Motor neuron (in vitro differentiated cells): ENCODE data around the gene GDAP2. TPM values are rescaled to one million over a fixed set of nuclear protein-coding genes. Genes with fewer than 3 reads are reported as not detected.
A peak's percentile ranks its signal among the peaks of the same experiment; 100 is the strongest.

ENCODE experiments used
- ATAC-seq, 8 experiments: fragments of 200-7000 bp; cut with Tn5 transposase; replicated peaks in 6 of 8; 2 replicates each; pipeline ENCODE4 v1.8.0; 2021; ENCODE audit warnings: mild to moderate bottlenecking in 8 of 8, moderate library complexity in 8 of 8
- H3K27ac ChIP-seq, 2 donors: fragments of 250-450 bp; sonication (Bioruptor Pico); 2 replicates each; pipeline ENCODE4 v1.9.0; 2021; ENCODE audit warnings: antibody characterized with exemption in 2 of 2, mild to moderate bottlenecking in 2 of 2, moderate library complexity in 1 of 2
- H3K4me1 ChIP-seq, 2 donors: fragments of 250-450 bp; sonication (Bioruptor Pico); replicated peaks in 1 of 2; 2 replicates each; pipeline ENCODE4 v1.6.1; 2021; ENCODE audit warnings: antibody characterized with exemption in 2 of 2, mild to moderate bottlenecking in 2 of 2, moderate library complexity in 1 of 2
- H3K4me3 ChIP-seq, 5 donors: fragments of 250-450 bp; sonication (Bioruptor Pico); 2 replicates each; pipeline ENCODE4 v1.9.0; 2021; ENCODE audit warnings: antibody characterized with exemption in 5 of 5, mild to moderate bottlenecking in 5 of 5, moderate library complexity in 4 of 5
- WGBS, 10 experiments: fragments of 450-650 bp; shearing (Covaris generic); methylation state at CpG; one replicate each; pipeline ENCODE4 v1.0.0; 2022; 5-methylcytosine and 5-hydroxymethylcytosine counted together
- in situ Hi-C, 9 experiments: fragments of 400-800 bp; cut with MboI; loops; one replicate each; pipeline ENCODE4 v1.15.0; 2021; ENCODE audit warnings: low sequenced_read_pairs in 9 of 9, low pct_unique_long_range_greater_than_20kb in 2 of 9; ENCODE audit not compliant: unreplicated experiment in 9 of 9
- total RNA-seq, 8 experiments: library from RNA; unstranded; fragments of 300-600 nt; gene quantifications; 2 replicates each; pipeline versions ENCODE4 v1.2.3 to v1.2.4, GENCODE V29; 2022

GDAP2 gene
- 10 to 100 TPM; 21.2 to 38.1 (median 26.4) TPM for total RNA-seq

GRCh38 chr1:117929343-117930172 is at the start of gene GDAP2, which contains the start of gene WDR3:
Gene GDAP2, minus strand, starts transcription at chr1:117929621. Its CDS starts 9,264 bp downstream, at chr1:117920357.
Gene WDR3, plus strand, starts transcription at chr1:117929739. Its CDS starts 3,581 bp downstream, at chr1:117933320.
- H3K27ac ChIP-seq, result peak within 1 kb of the TSS; percentile 74 to 85
- 0 to 2% (median 0%) methylated on average over 1 to 31 of the region's 64 CpGs; no CpG with 5 or more reads in 2 of the 10 experiments for WGBS, 10 experiments
- in situ Hi-C loops, result no loop called here
- ATAC-seq, result peak; percentile 84 to 95 (median 93)
- H3K4me3 ChIP-seq, result peak within 1 kb of the TSS; percentile 69 to 93 (median 84)
- peaks cover 14 to 28% of the 10 kb centered on the region in 2 donors for H3K4me1 ChIP-seq

- peaks cover 0 to 2% of the 10 kb centered on the region in 2 donors for H3K4me1 ChIP-seq
- WGBS, 10 experiments, result 40 to 100% (median 84%) methylated on average over 1 to 3 of the region's 3 CpGs; no CpG with 5 or more reads in 4 of the 10 experiments
- no peak overlapping the region for H3K27ac ChIP-seq
- no peak overlapping the region for H3K4me3 ChIP-seq
- in situ Hi-C loops, result no loop called here
- no peak for ATAC-seq
Measured at GRCh38 chr1:117976381-117976780, 47.0 kb upstream of the GDAP2 start.

GRCh38 chr1:117971777-117972176 is 42.4 kb upstream of the GDAP2 start:
- ATAC-seq, result no peak
- Histone ChIP-seq H3K27ac (no peak overlapping the region), H3K4me3 (no peak overlapping the region), H3K4me1 (peaks cover 0 to 12% of the 10 kb centered on the region in 2 donors)
- in situ Hi-C loops, result no loop called here

GRCh38 chr1:117970252-117970651 is 40.8 kb upstream of the GDAP2 start:
- Histone ChIP-seq H3K4me1 (peaks cover 0 to 10% of the 10 kb centered on the region in 2 donors), H3K4me3 (no peak overlapping the region), H3K27ac (no peak overlapping the region)
- ATAC-seq, result peak in 5 of 8 experiments; percentile 47 to 82 (median 65)
- 22 to 84% (median 51%) methylated on average over 1 to 9 of the region's 9 CpGs; no CpG with 5 or more reads in 1 of the 10 experiments for WGBS, 10 experiments
- in situ Hi-C loops, result no loop called here

GRCh38 chr1:117967881-117968280 is 38.5 kb upstream of the GDAP2 start:
- H3K27ac ChIP-seq, result no peak overlapping the region
- WGBS, 10 experiments, result 0 to 67% (median 0%) methylated on average over 1 of the region's 1 CpG; no CpG with 5 or more reads in 3 of the 10 experiments
- in situ Hi-C loops, result no loop called here

GRCh38 chr1:117967477-117967876 is 38.1 kb upstream of the GDAP2 start:
- no peak overlapping the region for H3K27ac ChIP-seq
- H3K4me1 ChIP-seq, result peaks cover 0 to 10% of the 10 kb centered on the region in 2 donors
- in situ Hi-C loops, result no loop called here
- whole genome bisulfite sequencing, 10 experiments, result 28 to 73% (median 53%) methylated on average over 4 of the region's 4 CpGs; no CpG with 5 or more reads in 1 of the 10 experiments
- ATAC-seq, result peak in 3 of 8 experiments; percentile 70 to 78 (median 71)
- no peak overlapping the region for H3K4me3 ChIP-seq

More at GRCh38 chr1:117967881-117968280, 38.5 kb upstream of the GDAP2 start:
- H3K4me1 ChIP-seq, result peaks cover 0 to 10% of the 10 kb centered on the region in 2 donors
- H3K4me3 ChIP-seq, result no peak overlapping the region
- ATAC-seq, result peak in 4 of 8 experiments; percentile 43 to 80 (median 73)

GRCh38 chr1:117964290-117965038 is 35.0 kb upstream of the GDAP2 start:
- in situ Hi-C loops, result no loop called here
- 65 to 100% (median 90%) methylated on average over 2 to 3 of the region's 3 CpGs for WGBS, 10 experiments
- no peak for ATAC-seq
- no peaks in the 10 kb centered on the region for H3K4me1 ChIP-seq
- no peak overlapping the region for H3K27ac ChIP-seq
- H3K4me3 ChIP-seq, result no peak overlapping the region

GRCh38 chr1:117959364-117959763 is 29.9 kb upstream of the GDAP2 start:
- in situ Hi-C loops, result no loop called here
- H3K27ac ChIP-seq, result no peak overlapping the region
- H3K4me1 ChIP-seq, result no peaks in the 10 kb centered on the region
- H3K4me3 ChIP-seq, result no peak overlapping the region
- 42 to 100% (median 87%) methylated on average over 2 to 3 of the region's 3 CpGs for WGBS, 10 experiments
- peak in 1 of 8 experiments; percentile 23 for ATAC-seq

- WGBS, 10 experiments, result 91 to 100% (median 100%) methylated on average over 1 of the region's 1 CpG; no CpG with 5 or more reads in 5 of the 10 experiments
- H3K27ac ChIP-seq, result no peak overlapping the region
- H3K4me1 ChIP-seq, result no peaks in the 10 kb centered on the region
- no peak overlapping the region for H3K4me3 ChIP-seq
- ATAC-seq, result no peak
- in situ Hi-C loops, result no loop called here
Measured at GRCh38 chr1:117952386-117952785, 23.0 kb upstream of the GDAP2 start.

- in situ Hi-C loops, result no loop called here
- Histone ChIP-seq H3K4me3 (no peak overlapping the region), H3K4me1 (no peaks in the 10 kb centered on the region), H3K27ac (no peak overlapping the region)
- no peak for ATAC-seq
- WGBS, 10 experiments, result 86 to 100% (median 100%) methylated on average over 1 to 2 of the region's 2 CpGs; no CpG with 5 or more reads in 1 of the 10 experiments
Measured at GRCh38 chr1:117942293-117942692, 12.9 kb upstream of the GDAP2 start.

- Histone ChIP-seq H3K4me1 (peaks cover 9 to 14% of the 10 kb centered on the region in 2 donors), H3K4me3 (no peak overlapping the region), H3K27ac (no peak overlapping the region)
- in situ Hi-C loops, result no loop called here
- ATAC-seq, result no peak
- 63 to 100% (median 94%) methylated on average over 1 to 2 of the region's 2 CpGs; no CpG with 5 or more reads in 1 of the 10 experiments for WGBS, 10 experiments
Measured at GRCh38 chr1:117933769-117934168, 4.3 kb upstream of the GDAP2 start.

- WGBS, 10 experiments, result 84 to 100% (median 100%) methylated on average over 2 to 4 of the region's 4 CpGs; no CpG with 5 or more reads in 2 of the 10 experiments
- Histone ChIP-seq H3K4me3 (no peak overlapping the region), H3K27ac (no peak overlapping the region), H3K4me1 (peaks cover 14 to 21% of the 10 kb centered on the region in 2 donors)
- in situ Hi-C loops, result no loop called here
- ATAC-seq, result no peak
Measured at GRCh38 chr1:117932576-117932975, 3.2 kb upstream of the GDAP2 start.

GRCh38 chr1:117930484-117930883 is 1.1 kb upstream of the GDAP2 start:
- Histone ChIP-seq H3K27ac (peak overlapping the region; percentile 51 to 81), H3K4me1 (peaks cover 14 to 28% of the 10 kb centered on the region in 2 donors), H3K4me3 (peak overlapping the region; percentile 69 to 93 (median 84))
- in situ Hi-C loops, result no loop called here
- ATAC-seq, result no peak
- 0 to 10% (median 1%) methylated on average over 3 to 6 of the region's 6 CpGs for WGBS, 10 experiments
